RWPE1 (cell line): ENCODE results near the gene HCN2.

Source experiments
- CTCF ChIA-PET: fragments of 350-600 bp; sonication (Branson Sonifier 250); formaldehyde crosslinking; extraction: SDS; loops from one replicate; lab custom pipeline; 2021; lab: Yijun Ruan, JAX
- POLR2A ChIA-PET: fragments of 400-600 bp; formaldehyde crosslinking; extraction: SDS; loops from one replicate; lab custom pipeline; 2020; ENCODE audit warnings: antibody characterized with exemption; ENCODE audit not compliant: low non-redundant PET; lab: Yijun Ruan, JAX
- DNase-seq: peaks from one replicate; pipeline ENCODE4 v3.0.0; 2012; ENCODE audit warnings: low spot score
- H3K27ac ChIP-seq: fragments of 450-650 bp; 2 replicates; pipeline ENCODE4 v1.5.1; 2017
- CTCF ChIP-seq: fragments of 450-650 bp; conservative IDR thresholded peaks from 2 replicates; pipeline ENCODE4 v1.5.1; 2017; ENCODE audit warnings: low read depth, mild to moderate bottlenecking

The HCN2 gene

GRCh38 chr19:653425-653824 is 63.7 kb downstream of the HCN2 start:
- ChIA-PET CTCF (no interaction called here), POLR2A (no interaction called here)
- peak overlapping the region; percentile 11; the same call in 1 of the 2 replicates for H3K27ac ChIP-seq
- DNase-seq: no peak
- no peak for TF ChIP-seq CTCF

- DNase-seq: no peak
- ChIA-PET POLR2A (no interaction called here), CTCF (interaction anchor here (0.6 to 1.2 kb wide), 2 partner anchors 17 to 79 kb away, joined by 4 read pairs; no protein-coding TSS in a partner anchor)
- H3K27ac ChIP-seq: peak overlapping the region; percentile 99
- no peak for TF ChIP-seq CTCF
Observed at GRCh38 chr19:655691-656090, 66.0 kb downstream of the HCN2 start.

- TF ChIP-seq CTCF: no peak
- H3K27ac ChIP-seq: peak overlapping the region; percentile 99
Observed at GRCh38 chr19:656751-657559, 67.3 kb downstream of the HCN2 start.

GRCh38 chr19:657611-658010 is 67.9 kb downstream of the HCN2 start:
- ChIA-PET POLR2A (no interaction called here), CTCF (no interaction called here)
- DNase-seq: no peak
- H3K27ac ChIP-seq: peak overlapping the region; percentile 99
- no peak for TF ChIP-seq CTCF

More at GRCh38 chr19:656751-657559, 67.3 kb downstream of the HCN2 start:
- no peak for DNase-seq
- ChIA-PET POLR2A (interaction anchor here (0.6 kb wide), 1 partner anchor 353 kb away, joined by 3 read pairs; no protein-coding TSS in a partner anchor), CTCF (interaction anchor here (1.2 kb wide), 1 partner anchor 77 kb away, joined by 4 read pairs; no protein-coding TSS in a partner anchor)

GRCh38 chr19:658059-658839 is 68.6 kb downstream of the HCN2 start:
- peak overlapping the region; percentile 99 for H3K27ac ChIP-seq
- CTCF ChIA-PET: no interaction called here
- POLR2A ChIA-PET: no interaction called here
- DNase-seq: no peak
- TF ChIP-seq CTCF: no peak
